Hematopoietic multipotent progenitor cell treated with erythropoietin and hydrocortisone succinate and interleukin-3 and kit ligand, for 17 days (in vitro differentiated cells): ENCODE measurements around the gene CERS6.

Experiments
- DNase-seq: peaks from one replicate; pipeline ENCODE4 v3.0.0-alpha.2; 2015; ENCODE audit warnings: low spot score

Gene CERS6

GRCh38 chr2:168530982-168531622, 75.0 kb downstream of the CERS6 start:
- DNase-seq: no peak

GRCh38 chr2:168534926-168535325, 78.9 kb downstream of the CERS6 start:
- DNase-seq: no peak

GRCh38 chr2:168536925-168537466, 80.9 kb downstream of the CERS6 start:
- DNase-seq: no peak

- DNase-seq: no peak
Observed at GRCh38 chr2:168538133-168538532, 82.1 kb downstream of the CERS6 start.

GRCh38 chr2:168538534-168538933, 82.5 kb downstream of the CERS6 start:
- no peak for DNase-seq

- no peak for DNase-seq
Observed at GRCh38 chr2:168539945-168540344, 83.9 kb downstream of the CERS6 start.

GRCh38 chr2:168541858-168542257, 85.8 kb downstream of the CERS6 start:
- DNase-seq: no peak

GRCh38 chr2:168543037-168543436, 87.0 kb downstream of the CERS6 start:
- no peak for DNase-seq

GRCh38 chr2:168543935-168544334, 87.9 kb downstream of the CERS6 start:
- DNase-seq: no peak

GRCh38 chr2:168545439-168546082, 89.5 kb downstream of the CERS6 start:
- DNase-seq: no peak

- DNase-seq: no peak
Observed at GRCh38 chr2:168550670-168551069, 94.6 kb downstream of the CERS6 start.

- no peak for DNase-seq
Observed at GRCh38 chr2:168552450-168552856, 96.4 kb downstream of the CERS6 start.

GRCh38 chr2:168555283-168555682, 99.2 kb downstream of the CERS6 start:
- no peak for DNase-seq

- no peak for DNase-seq
Observed at GRCh38 chr2:168559187-168559586, 103.1 kb downstream of the CERS6 start.

GRCh38 chr2:168560817-168561499, 104.9 kb downstream of the CERS6 start:
- no peak for DNase-seq

- DNase-seq: no peak
Observed at GRCh38 chr2:168561991-168562390, 105.9 kb downstream of the CERS6 start.

- no peak for DNase-seq
Observed at GRCh38 chr2:168562971-168563370, 106.9 kb downstream of the CERS6 start.

GRCh38 chr2:168564641-168565040, 108.6 kb downstream of the CERS6 start:
- DNase-seq: no peak

GRCh38 chr2:168565112-168565511, 109.0 kb downstream of the CERS6 start:
- no peak for DNase-seq

GRCh38 chr2:168565512-168565911, 109.4 kb downstream of the CERS6 start:
- no peak for DNase-seq

- DNase-seq: no peak
Observed at GRCh38 chr2:168566974-168567665, 111.0 kb downstream of the CERS6 start.

GRCh38 chr2:168567836-168568235, 111.8 kb downstream of the CERS6 start:
- no peak for DNase-seq
